Hematopoietic multipotent progenitor cell treated with erythropoietin and hydrocortisone succinate and interleukin-3 and kit ligand, for 8 days (in vitro differentiated cells): ENCODE results near the gene TEN1.
"Not testable (repeated sequence)": the region's sequence is repeated elsewhere in the genome, so short reads cannot be mapped to it uniquely, and the experiment has no call there.

Experiments used
- DNase-seq: peaks from one replicate; pipeline ENCODE4 v3.0.0-alpha.2; 2015

Gene TEN1

GRCh38 chr17:75978938-75979704, at the start of gene TEN1, which contains the start of gene ACOX1:
Gene TEN1, plus strand, starts transcription at chr17:75979240. Its CDS starts 6,953 bp downstream, at chr17:75986193.
Gene ACOX1, minus strand, starts transcription at chr17:75979166. Its CDS starts 93 bp downstream, at chr17:75979073.
- DNase-seq = peak; percentile 96

GRCh38 chr17:75931062-75931461, 48.0 kb upstream of the TEN1 start:
- DNase-seq = no peak

- DNase-seq = no peak
Measured at GRCh38 chr17:75932852-75933251, 46.2 kb upstream of the TEN1 start.

GRCh38 chr17:75933808-75934207, 45.2 kb upstream of the TEN1 start:
- no peak for DNase-seq

GRCh38 chr17:75937652-75938051, 41.4 kb upstream of the TEN1 start:
- DNase-seq = no peak

- DNase-seq = peak; percentile 92
Measured at GRCh38 chr17:75940727-75941441, 38.2 kb upstream of the TEN1 start, which contains the start of gene FBF1. Gene FBF1, minus strand, starts transcription at chr17:75941042. Its CDS starts 2,893 bp downstream, at chr17:75938149.

GRCh38 chr17:75941442-75941819, 37.6 kb upstream of the TEN1 start:
- DNase-seq = no peak

- DNase-seq = no peak
Measured at GRCh38 chr17:75942473-75942872, 36.6 kb upstream of the TEN1 start.

- DNase-seq = no peak
Measured at GRCh38 chr17:75943491-75943890, 35.5 kb upstream of the TEN1 start.

GRCh38 chr17:75945211-75945610, 33.8 kb upstream of the TEN1 start:
- no peak for DNase-seq

GRCh38 chr17:75950421-75950820, 28.6 kb upstream of the TEN1 start:
- no peak for DNase-seq

- DNase-seq = peak; percentile 97
Measured at GRCh38 chr17:75950855-75951554, 28.0 kb upstream of the TEN1 start.

GRCh38 chr17:75959051-75959838, 19.8 kb upstream of the TEN1 start:
- peak; percentile 35 for DNase-seq

GRCh38 chr17:75959839-75960511, 19.1 kb upstream of the TEN1 start:
- DNase-seq = no peak

GRCh38 chr17:75965468-75965867, 13.6 kb upstream of the TEN1 start:
- no peak for DNase-seq

GRCh38 chr17:75969044-75969443, 10.0 kb upstream of the TEN1 start:
- DNase-seq = not testable (repeated sequence)

- peak; percentile 66 for DNase-seq
Measured at GRCh38 chr17:75970011-75970523, 9.0 kb upstream of the TEN1 start.

- DNase-seq = no peak
Measured at GRCh38 chr17:75970626-75971025, 8.4 kb upstream of the TEN1 start.

- DNase-seq = not testable (repeated sequence)
Measured at GRCh38 chr17:75975187-75975586, 3.9 kb upstream of the TEN1 start.

GRCh38 chr17:75975757-75976174, 3.3 kb upstream of the TEN1 start:
- no peak for DNase-seq

GRCh38 chr17:75976175-75976848, 2.7 kb upstream of the TEN1 start:
- DNase-seq = peak; percentile 84
